Common myeloid progenitor, CD34-positive (primary cell): Measurements from ENCODE around the gene SMIM29.

Experiments used
- CTCF ChIA-PET: fragments of 350-600 bp; sonication (Branson Sonifier 250); formaldehyde crosslinking; loops from one replicate; lab custom pipeline; 2021; ENCODE audit warnings: antibody characterized with exemption; lab: Charles Lee
- POLR2A ChIA-PET: fragments of 350-600 bp; sonication (Branson Sonifier 250); formaldehyde crosslinking; loops from one replicate; lab custom pipeline; 2021; ENCODE audit warnings: antibody characterized with exemption; lab: Charles Lee
- DNase-seq, 3 donors: peaks; one replicate each; pipeline versions ENCODE4 v3.0.0 to v3.0.0-alpha.2; 2013
- H3K27ac ChIP-seq, 2 experiments: 1 replicate in 1 of 2; 2 replicates in 1 of 2; pipeline ENCODE4 v1.7.0; 2013; ENCODE audit warnings: inconsistent platforms in 2 of 2, low read length in 2 of 2, mild to moderate bottlenecking in 2 of 2, low read depth in 1 of 2, moderate library complexity in 1 of 2; ENCODE audit not compliant: severe bottlenecking in 2 of 2, insufficient read depth in 1 of 2, poor library complexity in 1 of 2
- H3K27me3 ChIP-seq, 5 experiments: replicated peaks in 2 of 5; 1 replicate in 3 of 5; 2 replicates in 2 of 5; pipeline versions ENCODE4 v1.6.1 to v1.7.0; 2013; ENCODE audit warnings: low read length in 4 of 5, mild to moderate bottlenecking in 2 of 5, moderate library complexity in 2 of 5, inconsistent platforms in 1 of 5; ENCODE audit not compliant: insufficient read depth in 5 of 5, control insufficient read depth in 4 of 5
- H3K36me3 ChIP-seq, 4 experiments: 1 replicate in 2 of 4; 2 replicates in 2 of 4; pipeline versions ENCODE4 v1.6.1 to v1.7.0; 2013; ENCODE audit warnings: low read length in 3 of 4, control low read depth in 1 of 4, mild to moderate bottlenecking in 1 of 4; ENCODE audit not compliant: control insufficient read depth in 4 of 4, insufficient read depth in 4 of 4
- H3K4me1 ChIP-seq, 4 experiments: 1 replicate in 3 of 4; 2 replicates in 1 of 4; pipeline versions ENCODE4 v1.6.1 to v1.7.1; 2013; ENCODE audit warnings: low read length in 3 of 4, mild to moderate bottlenecking in 3 of 4, control low read depth in 1 of 4, inconsistent platforms in 1 of 4, moderate library complexity in 1 of 4; ENCODE audit not compliant: control insufficient read depth in 4 of 4, insufficient read depth in 4 of 4; ENCODE audit errors: control extremely low read depth in 1 of 4
- H3K4me3 ChIP-seq, 7 experiments: 1 replicate in 4 of 7; 2 replicates in 3 of 7; pipeline versions ENCODE4 v1.5.1 to v1.7.0; 2013; ENCODE audit warnings: mild to moderate bottlenecking in 7 of 7, low read length in 6 of 7, moderate library complexity in 6 of 7, inconsistent platforms in 2 of 7, low read depth in 2 of 7, control low read depth in 1 of 7; ENCODE audit not compliant: insufficient read depth in 4 of 7, control insufficient read depth in 1 of 7; ENCODE audit errors: extremely low read depth in 1 of 7
- H3K9me3 ChIP-seq, 5 experiments: 1 replicate in 4 of 5; 2 replicates in 1 of 5; pipeline versions ENCODE4 v1.6.1 to v1.7.1; 2013; ENCODE audit warnings: low read length in 4 of 5, mild to moderate bottlenecking in 2 of 5, inconsistent platforms in 1 of 5, low read depth in 1 of 5, moderate library complexity in 1 of 5; ENCODE audit not compliant: control insufficient read depth in 4 of 5, insufficient read depth in 2 of 5; ENCODE audit errors: control extremely low read depth in 1 of 5
- WGBS: methylation state at CpG from one replicate; pipeline ENCODE4 v1.1.5; 2013; ENCODE audit not compliant: insufficient coverage; 5-methylcytosine and 5-hydroxymethylcytosine counted together

The SMIM29 gene

DNA sequence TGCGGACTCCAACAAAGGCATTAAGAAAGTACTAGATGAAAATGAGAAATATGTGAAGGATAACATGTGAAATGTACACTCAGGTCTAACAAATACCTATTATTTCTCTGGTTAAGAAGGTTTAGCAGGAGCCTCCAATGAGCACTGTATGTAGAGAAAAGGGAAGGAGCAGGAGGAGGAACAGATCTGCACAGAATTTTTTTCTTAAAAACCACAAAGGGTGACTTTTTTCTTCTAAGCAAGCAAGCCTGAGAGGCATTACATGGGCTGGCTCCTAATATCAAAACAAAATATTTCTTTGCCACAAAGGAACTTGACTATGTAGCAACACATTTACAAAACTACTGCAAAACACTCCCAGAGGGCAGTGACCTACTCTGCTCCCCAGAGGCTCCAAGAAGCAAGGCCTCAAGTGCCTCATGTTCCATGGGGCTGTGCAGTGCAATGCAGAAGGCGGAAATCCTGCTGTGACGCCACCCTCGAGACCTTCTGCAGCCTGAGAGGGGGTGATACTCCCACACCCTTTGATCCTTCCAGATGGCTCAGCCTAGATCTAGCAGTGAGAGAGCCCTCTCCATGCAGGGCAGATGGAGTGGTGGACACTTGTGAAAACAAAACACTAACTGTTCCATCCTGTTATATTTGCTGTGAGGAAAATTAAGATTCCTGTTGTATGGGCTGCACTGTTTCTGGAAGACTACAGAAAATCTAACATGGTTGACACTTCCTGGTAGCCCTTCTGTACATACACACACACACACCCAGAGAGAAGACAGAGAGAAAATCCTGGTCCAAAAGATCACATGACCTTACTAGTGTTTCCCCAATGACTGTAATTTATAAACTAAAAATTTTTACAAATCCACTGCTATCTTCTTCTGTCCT, 36.0 kb upstream of the SMIM29 start:
- Histone ChIP-seq H3K36me3 (peaks cover 2 to 47% (median 10%) of the 10 kb centered on the region in 4 experiments), H3K27ac (peak overlapping the region in 1 of 2 experiments; percentile 49), H3K4me1 (peaks cover 44 to 79% (median 69%) of the 10 kb centered on the region in 4 experiments), H3K9me3 (no peaks in the 10 kb centered on the region), H3K27me3 (no peaks in the 10 kb centered on the region), H3K4me3 (peak overlapping the region in 3 of 7 experiments; percentile 9 to 53 (median 29))
- POLR2A ChIA-PET = interaction anchor here (0.8 to 1.1 kb wide), 2 partner anchors 10 to 31 kb away, joined by 3 to 4 read pairs; no protein-coding TSS in a partner anchor
- DNase-seq = peak; percentile 61 to 93 (median 92)
- CTCF ChIA-PET = interaction anchor here (0.6 to 2.3 kb wide), 4 partner anchors 11 to 470 kb away, joined by 3 to 8 read pairs (median 6); no protein-coding TSS in a partner anchor
- 7% methylated on average over 3 of the region's 4 CpGs for WGBS

DNA sequence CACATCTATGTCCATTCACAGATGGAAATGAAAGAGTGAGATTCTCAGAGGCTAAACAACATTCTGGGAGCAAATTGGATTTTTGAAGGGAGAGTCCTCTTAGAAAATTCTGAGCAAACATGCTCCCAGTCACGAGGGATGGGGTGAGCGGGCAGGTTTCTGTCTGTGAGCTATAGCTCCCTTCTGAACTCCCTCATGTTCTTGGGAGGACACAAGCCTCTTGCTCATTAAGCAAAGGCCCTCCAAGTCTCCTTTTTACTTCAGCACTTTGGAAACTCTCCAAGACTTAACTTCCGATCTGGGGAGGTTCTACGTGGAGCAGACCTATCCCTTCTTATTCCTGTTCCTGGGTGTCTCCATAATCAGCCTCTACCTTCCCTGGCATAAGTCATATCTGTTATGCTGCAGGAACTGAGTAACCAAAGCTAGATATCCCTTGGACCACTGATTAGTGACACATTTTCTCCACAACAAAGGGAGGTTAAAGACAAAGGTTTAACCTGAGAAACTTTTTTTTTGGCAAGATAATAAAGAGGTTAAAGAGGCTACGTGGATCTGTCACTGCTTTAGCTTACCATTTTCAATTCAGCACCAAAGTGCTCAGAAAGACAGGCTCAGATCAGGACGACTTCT, 33.0 kb upstream of the SMIM29 start:
- peak overlapping the region in 1 of 2 experiments; percentile 52 for H3K27ac ChIP-seq

DNA sequence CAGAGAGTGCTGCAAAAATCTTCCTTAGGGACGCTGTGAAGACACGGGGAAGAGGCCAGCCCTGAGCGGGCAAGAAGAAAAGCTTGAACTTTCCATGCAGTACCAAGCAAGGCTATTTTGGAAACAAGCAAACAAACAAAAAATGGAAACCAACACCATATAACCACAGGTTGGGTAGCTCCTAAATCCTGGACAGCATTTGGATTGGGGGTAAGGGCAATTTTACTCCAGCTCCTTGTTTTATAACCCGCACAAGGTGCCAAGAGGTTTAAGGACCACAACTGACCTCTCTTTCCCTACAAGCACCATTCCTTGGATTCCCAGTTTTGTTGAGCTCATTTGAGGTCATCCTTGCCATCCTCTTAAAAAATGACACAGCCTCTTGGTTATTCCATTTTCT, 31.4 kb upstream of the SMIM29 start:
- WGBS = 96% methylated on average over 4 of the region's 4 CpGs
- no peaks in the 10 kb centered on the region for H3K27me3 ChIP-seq
- H3K4me1 ChIP-seq = peaks cover 16 to 53% (median 42%) of the 10 kb centered on the region in 4 experiments
- no peaks in the 10 kb centered on the region for H3K9me3 ChIP-seq
- ChIA-PET CTCF (interaction anchor here (0.8 to 2.4 kb wide), 4 partner anchors 16 to 53 kb away, joined by 3 to 6 read pairs (median 3); no protein-coding TSS in a partner anchor), POLR2A (interaction anchor here (0.6 kb wide), 1 partner anchor 209 kb away, joined by 6 read pairs; no protein-coding TSS in a partner anchor)
- no peak for DNase-seq
- no peak overlapping the region for H3K4me3 ChIP-seq
- H3K36me3 ChIP-seq = peaks cover 3 to 49% (median 16%) of the 10 kb centered on the region in 4 experiments
- no peak overlapping the region for H3K27ac ChIP-seq

More for the DNA sequence above, 33.0 kb upstream of the SMIM29 start:
- Histone ChIP-seq H3K27me3 (no peaks in the 10 kb centered on the region), H3K36me3 (peaks cover 3 to 49% (median 16%) of the 10 kb centered on the region in 4 experiments), H3K9me3 (no peaks in the 10 kb centered on the region), H3K4me1 (peaks cover 26 to 58% (median 49%) of the 10 kb centered on the region in 4 experiments), H3K4me3 (no peak overlapping the region)
- WGBS = 78% methylated on average over 3 of the region's 6 CpGs
- CTCF ChIA-PET = interaction anchor here (0.9 to 1.7 kb wide), 5 partner anchors 12 to 81 kb away, joined by 3 to 5 read pairs (median 3); no protein-coding TSS in a partner anchor
- POLR2A ChIA-PET = interaction anchor here (0.9 to 1.1 kb wide), 2 partner anchors 29 to 86 kb away, joined by 3 to 8 read pairs; no protein-coding TSS in a partner anchor
- no peak for DNase-seq

- ChIA-PET POLR2A (no interaction called here), CTCF (interaction anchor here (2.4 kb wide), 1 partner anchor 29 kb away, joined by 6 read pairs; no protein-coding TSS in a partner anchor)
- H3K9me3 ChIP-seq = no peaks in the 10 kb centered on the region
- H3K27ac ChIP-seq = no peak overlapping the region
- H3K4me3 ChIP-seq = no peak overlapping the region
- H3K27me3 ChIP-seq = no peaks in the 10 kb centered on the region
- H3K4me1 ChIP-seq = peaks cover 7 to 50% (median 36%) of the 10 kb centered on the region in 4 experiments
- no peak for DNase-seq
- H3K36me3 ChIP-seq = peaks cover 3 to 48% (median 16%) of the 10 kb centered on the region in 4 experiments
- WGBS = 96% methylated on average over 5 of the region's 5 CpGs
Measured at GRCh38 chr6:34278833-34279232, 30.0 kb upstream of the SMIM29 start.

DNA sequence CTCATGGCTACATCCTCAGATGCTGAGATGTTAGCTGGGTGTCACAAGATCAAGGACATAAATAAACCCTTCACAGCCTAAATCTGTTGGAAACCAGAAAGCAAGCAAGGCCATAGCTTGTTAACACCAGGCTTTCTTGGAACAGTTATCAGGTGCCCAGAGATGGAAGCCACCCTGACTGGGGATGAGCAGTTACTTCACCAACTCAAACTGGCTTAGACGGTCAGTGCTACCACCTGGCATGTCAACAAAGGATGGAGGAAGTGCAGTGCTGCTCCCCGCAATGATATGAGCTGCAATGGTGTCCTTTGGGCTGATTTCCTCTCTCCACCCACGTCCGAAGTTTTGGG, 28.9 kb upstream of the SMIM29 start:
- Histone ChIP-seq H3K27ac (no peak overlapping the region), H3K9me3 (no peaks in the 10 kb centered on the region), H3K4me3 (no peak overlapping the region), H3K27me3 (no peaks in the 10 kb centered on the region), H3K4me1 (peaks cover 10 to 49% (median 37%) of the 10 kb centered on the region in 4 experiments), H3K36me3 (peaks cover 3 to 44% (median 16%) of the 10 kb centered on the region in 4 experiments)
- 92% methylated on average over 4 of the region's 4 CpGs for WGBS
- no peak for DNase-seq
- ChIA-PET POLR2A (no interaction called here), CTCF (interaction anchor here (1.4 kb wide), 1 partner anchor 28 kb away, joined by 4 read pairs; no protein-coding TSS in a partner anchor)

- Histone ChIP-seq H3K27me3 (no peaks in the 10 kb centered on the region), H3K27ac (no peak overlapping the region), H3K4me1 (peaks cover 8 to 49% (median 37%) of the 10 kb centered on the region in 4 experiments), H3K9me3 (no peaks in the 10 kb centered on the region), H3K4me3 (no peak overlapping the region), H3K36me3 (peaks cover 3 to 39% (median 16%) of the 10 kb centered on the region in 4 experiments)
- CTCF ChIA-PET = interaction anchor here (1.4 kb wide), 2 partner anchors 28 to 137 kb away, joined by 4 to 7 read pairs; no protein-coding TSS in a partner anchor
- POLR2A ChIA-PET = interaction anchor here (0.9 kb wide), 1 partner anchor 13 kb away, joined by 3 read pairs; no protein-coding TSS in a partner anchor
- DNase-seq = no peak
- 89% methylated on average over 7 of the region's 10 CpGs for WGBS
Measured at GRCh38 chr6:34276881-34277762, 28.3 kb upstream of the SMIM29 start.
